NCI-H2227 (cell line): ENCODE measurements around the gene RRBP1.

ENCODE experiments used
- DNase-seq: peaks from one replicate; lab custom pipeline; 2025; ENCODE audit not compliant: unreplicated experiment; lab: John Stamatoyannopoulos, UW

RRBP1 gene

DNA sequence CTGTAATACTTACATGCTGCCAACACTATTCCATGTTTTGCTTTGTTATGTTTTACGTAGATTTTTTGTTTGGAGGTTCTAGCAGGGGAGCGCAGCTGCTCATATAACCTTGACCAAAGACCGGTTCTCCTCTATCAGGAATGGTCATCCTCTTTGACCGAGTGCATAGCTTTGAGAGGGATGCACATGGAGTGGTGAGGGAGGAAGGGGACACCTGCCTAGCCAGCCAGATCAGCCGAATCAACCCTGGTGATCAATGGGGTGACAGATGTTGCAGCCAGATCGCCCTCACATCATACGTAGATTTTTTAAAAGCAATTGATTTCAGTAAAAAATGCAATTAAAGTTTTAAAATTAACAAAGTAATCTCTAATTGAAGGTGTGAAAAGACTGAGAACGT lies 105.8 kb downstream of the RRBP1 start:
- no peak for DNase-seq

- DNase-seq = no peak
These were observed 108.6 kb downstream of the RRBP1 start for GRCh38 chr20:17573463-17573862.

- DNase-seq = no peak
These were observed 109.9 kb downstream of the RRBP1 start for GRCh38 chr20:17572034-17572638.

GRCh38 chr20:17571153-17571527 lies 110.9 kb downstream of the RRBP1 start:
- DNase-seq = no peak

DNA sequence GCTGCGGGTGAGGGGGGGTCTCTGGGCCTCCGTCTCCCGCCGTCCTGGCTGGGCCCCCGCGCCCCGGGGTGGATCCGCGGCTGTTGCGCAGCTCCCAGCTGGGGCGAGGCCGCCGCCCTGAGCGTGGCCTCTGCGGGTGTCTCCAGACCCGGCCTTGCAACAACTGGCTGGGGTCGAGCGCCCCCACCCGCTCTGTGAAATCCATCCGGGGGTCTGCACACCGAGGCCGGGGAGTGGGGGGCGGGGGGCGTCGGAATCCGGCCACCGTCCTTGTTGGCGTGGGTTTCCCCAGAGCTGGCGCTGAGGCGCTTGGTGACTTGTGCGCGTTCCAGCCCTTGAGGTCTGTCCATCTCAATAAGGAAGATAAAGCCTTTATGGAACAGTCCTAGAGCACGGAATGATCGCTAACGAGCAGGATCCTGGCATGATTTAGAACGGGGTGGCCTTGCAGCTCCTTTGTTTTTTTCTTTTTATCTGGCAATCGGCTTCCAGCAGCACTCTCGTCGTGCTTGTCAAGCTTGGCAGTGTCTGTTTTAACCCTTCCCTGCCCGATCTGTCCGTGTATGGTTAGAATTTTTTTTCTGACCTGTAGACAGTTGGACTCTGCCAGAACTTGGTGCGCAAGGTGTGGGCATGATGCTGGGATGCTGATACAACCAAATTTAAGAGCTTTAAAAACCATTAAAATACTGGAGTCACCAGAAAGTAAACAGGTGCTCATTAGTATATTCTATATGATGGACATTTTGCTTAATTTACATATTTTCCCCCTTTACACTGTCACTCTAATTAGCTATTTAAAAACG lies 111.5 kb downstream of the RRBP1 start:
- DNase-seq = peak; percentile 66

DNA sequence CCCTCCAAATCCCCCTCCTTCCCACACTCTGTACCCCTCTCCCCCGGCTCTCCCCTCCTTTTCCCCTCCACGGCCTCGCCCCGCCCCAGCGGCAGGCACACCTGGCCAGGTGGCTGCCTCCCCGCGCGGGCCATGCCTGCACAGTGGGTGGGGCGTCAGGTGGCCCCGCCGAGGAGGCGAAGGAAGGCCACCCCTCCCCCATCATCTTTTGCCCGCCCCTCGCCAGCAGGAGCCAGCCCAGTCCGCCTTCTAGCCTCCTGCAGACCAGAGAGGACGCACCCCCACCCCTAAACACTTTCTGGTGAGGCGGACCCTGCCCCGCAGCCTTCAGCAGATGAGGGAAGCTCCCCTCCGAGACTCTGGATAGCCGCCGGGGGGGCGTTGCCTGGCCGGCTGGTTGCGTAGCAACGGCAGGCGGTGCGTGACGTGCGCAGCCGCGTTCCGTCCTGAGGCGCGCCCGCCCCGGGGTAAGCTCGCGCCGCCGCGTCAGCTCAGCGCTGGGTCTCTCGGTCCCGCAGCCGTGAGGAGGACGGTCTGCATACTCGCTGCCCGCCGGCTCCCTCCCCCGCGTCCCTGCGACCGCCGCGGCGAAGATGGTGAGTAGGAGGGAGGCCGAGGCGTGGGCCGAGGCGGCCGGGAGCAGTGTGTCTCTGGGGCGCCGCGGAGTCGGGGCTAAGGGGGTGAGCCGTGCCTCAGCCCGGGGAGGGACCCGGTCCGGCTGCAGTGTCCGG lies 112.3 kb downstream of the RRBP1 start, which contains the start of gene DSTN:
DSTN (plus strand) TSS at position 460 of the 731 bp plus-strand sequence; CDS start at position 594, 134 bp downstream.
- peak; percentile 97 for DNase-seq

GRCh38 chr20:17568972-17569521 lies 113.0 kb downstream of the RRBP1 start:
- DNase-seq = peak; percentile 74

GRCh38 chr20:17568045-17568788 lies 113.8 kb downstream of the RRBP1 start:
- DNase-seq = no peak

GRCh38 chr20:17566345-17566744 lies 115.7 kb downstream of the RRBP1 start:
- no peak for DNase-seq

DNA sequence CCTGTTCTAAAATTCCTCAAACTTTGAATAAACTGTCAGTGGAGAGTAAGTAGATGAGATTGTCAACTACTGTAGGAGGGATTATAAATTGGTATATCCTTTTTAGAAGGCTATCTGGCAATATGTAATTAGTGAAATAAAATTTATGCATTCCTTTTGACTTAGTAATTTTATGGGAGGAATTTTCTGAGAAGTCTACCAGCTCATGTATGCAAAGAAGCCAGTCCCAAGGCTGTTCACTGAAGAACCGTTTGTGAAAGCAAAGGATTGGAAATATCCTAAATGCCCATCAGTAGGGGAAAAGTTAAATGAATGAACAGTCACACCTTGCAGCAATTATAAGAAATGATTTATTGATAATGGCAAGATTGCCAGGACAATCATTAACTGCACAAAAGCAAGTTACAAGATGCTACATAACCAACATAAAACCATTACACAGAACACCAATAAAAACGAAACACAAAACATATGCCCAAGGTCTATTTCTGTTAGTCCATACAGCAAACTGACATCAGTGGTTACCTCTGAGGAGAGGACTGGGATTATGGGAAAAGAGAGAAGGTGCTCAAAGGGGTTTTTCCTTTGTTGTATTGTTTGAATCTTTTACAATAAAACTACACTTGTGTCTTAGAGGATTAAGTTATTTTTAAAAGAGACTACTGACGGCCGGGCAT lies 116.7 kb downstream of the RRBP1 start:
- DNase-seq = no peak
